NCI-H2029 (cell line): Measurements from ENCODE around the gene ARFIP2.
A peak's percentile ranks its signal among the peaks of the same experiment; 100 is the strongest.

ENCODE experiments used
- DNase-seq: peaks from one replicate; lab custom pipeline; 2025; lab: John Stamatoyannopoulos, UW

Gene ARFIP2

GRCh38 chr11:6442441-6442840 lies 38.7 kb downstream of the ARFIP2 start:
- DNase-seq = no peak

GRCh38 chr11:6440906-6441358 lies 40.2 kb downstream of the ARFIP2 start, which contains the start of gene HPX:
Gene HPX, minus strand, starts transcription at chr11:6440987. Its CDS starts 24 bp downstream, at chr11:6440963.
- no peak for DNase-seq

GRCh38 chr11:6438979-6439571 lies 42.1 kb downstream of the ARFIP2 start:
- DNase-seq = peak; percentile 59

GRCh38 chr11:6437993-6438392 lies 43.1 kb downstream of the ARFIP2 start:
- DNase-seq = no peak

- no peak for DNase-seq
Measured at GRCh38 chr11:6437423-6437822, 43.7 kb downstream of the ARFIP2 start.

GRCh38 chr11:6433998-6434660 lies 47.0 kb downstream of the ARFIP2 start:
- no peak for DNase-seq

- DNase-seq = no peak
Measured at GRCh38 chr11:6431861-6432260, 49.3 kb downstream of the ARFIP2 start.

- DNase-seq = no peak
Measured at GRCh38 chr11:6427516-6427915, 53.6 kb downstream of the ARFIP2 start.
